Measurements from ENCODE around the gene FOXO3. TPM values are rescaled to one million over a fixed set of nuclear protein-coding genes. Genes with fewer than 3 reads are reported as not detected.

FOXO3 gene
- total RNA-seq, 1 experiment from 2014 or later = 22.1 TPM

- no peaks in the 10 kb centered on the region for H3K79me2 ChIP-seq (ENCODE audit: insufficient read depth, low read length)
- H4K5ac ChIP-seq (ENCODE audit: insufficient read length, low read depth, low read length) = no peak overlapping the region
- no peak overlapping the region for H4K91ac ChIP-seq (ENCODE audit: insufficient read length, low read depth, low read length)
- H3K4me1 ChIP-seq (ENCODE audit: insufficient read depth, low read length) = no peaks in the 10 kb centered on the region
- H3T11ph ChIP-seq (ENCODE audit: low read length) = no peak overlapping the region
- no peak overlapping the region for H2BK15ac ChIP-seq (ENCODE audit: low read depth, low read length)
- DNase-seq = peak; percentile 22
- H2BK120ac ChIP-seq (ENCODE audit: low read depth, low read length, poor library complexity, severe bottlenecking) = no peak overlapping the region
- H3K4me1 Mint-ChIP-seq = peaks cover 23 to 27% of the 10 kb centered on the region in 2 experiments
- no peak overlapping the region for H3K56ac ChIP-seq (ENCODE audit: insufficient read length, low read depth, low read length)
- no peaks in the 10 kb centered on the region for H3K9me3 ChIP-seq (ENCODE audit: control insufficient read depth, low read depth, low read length)
- H3K14ac ChIP-seq (ENCODE audit: insufficient read depth, low read length) = no peak overlapping the region
- no peak overlapping the region for H2BK12ac ChIP-seq (ENCODE audit: insufficient read length, low read depth, low read length)
- H2BK20ac ChIP-seq (ENCODE audit: low read depth, low read length, poor library complexity, severe bottlenecking) = no peak overlapping the region
- no peak overlapping the region for H3K27ac ChIP-seq (ENCODE audit: insufficient read length, low read depth, low read length)
- no peak overlapping the region for H3K4me2 ChIP-seq (ENCODE audit: insufficient read depth, insufficient read length, low read length)
- peaks cover 5 to 12% (median 5%) of the 10 kb centered on the region in 3 experiments; a peak in 6 of 7 replicates for H3K36me3 Mint-ChIP-seq (ENCODE audit: insufficient read depth in 1 of 3, low read depth in 3 of 3)
- H3K9me3 Mint-ChIP-seq = peaks cover 6 to 7% of the 10 kb centered on the region in 2 experiments; a peak in 4 of 5 replicates
- H3K27ac Mint-ChIP-seq = no peak overlapping the region; a peak in 1 of 7 replicates
- H3K79me1 ChIP-seq (ENCODE audit: insufficient read depth, low read depth, low read length, poor library complexity, severe bottlenecking) = no peaks in the 10 kb centered on the region
- H3K9ac ChIP-seq (ENCODE audit: extremely low read depth, insufficient read length, low read length) = no peak overlapping the region
- H3K18ac ChIP-seq (ENCODE audit: insufficient read length, low read depth, low read length) = no peak overlapping the region
- no peak overlapping the region for H3K4ac ChIP-seq (ENCODE audit: low read depth, low read length)
- no peaks in the 10 kb centered on the region for H4K20me1 ChIP-seq (ENCODE audit: control insufficient read depth, insufficient read depth, insufficient read length)
- H3K27me3 Mint-ChIP-seq (ENCODE audit: low read depth) = no peaks in the 10 kb centered on the region; the same call in 1 of the 2 replicates
- no peak overlapping the region for H2AK5ac ChIP-seq (ENCODE audit: insufficient read length, low read length)
- no peak overlapping the region for H2AFZ ChIP-seq (ENCODE audit: low read length)
- H3K23ac ChIP-seq (ENCODE audit: insufficient read length, low read depth, low read length) = no peak overlapping the region
- no peak overlapping the region for H4K8ac ChIP-seq (replicated peaks; ENCODE audit: insufficient read length, low read depth, low read length)
- no peaks in the 10 kb centered on the region for H3K27me3 ChIP-seq (ENCODE audit: insufficient read depth, low read length)
- H3K23me2 ChIP-seq (ENCODE audit: insufficient read length, low read depth, low read length, poor library complexity, severe bottlenecking) = no peaks in the 10 kb centered on the region
- no CpG with 5 or more reads among the region's 8 CpGs for WGBS (ENCODE audit: extremely low coverage, insufficient read length, low lambda C conversion rate)
- no peak overlapping the region for H2BK5ac ChIP-seq (ENCODE audit: insufficient read length, low read length)
- no peak for TF ChIP-seq CTCF (conservative IDR thresholded peaks at IDR 0.05)
- H3K4me3 Mint-ChIP-seq = no peak overlapping the region
Observed at GRCh38 chr6:108707328-108707976, 146.7 kb downstream of the FOXO3 start.
